ENCODE results near the gene C10orf95.

DNA sequence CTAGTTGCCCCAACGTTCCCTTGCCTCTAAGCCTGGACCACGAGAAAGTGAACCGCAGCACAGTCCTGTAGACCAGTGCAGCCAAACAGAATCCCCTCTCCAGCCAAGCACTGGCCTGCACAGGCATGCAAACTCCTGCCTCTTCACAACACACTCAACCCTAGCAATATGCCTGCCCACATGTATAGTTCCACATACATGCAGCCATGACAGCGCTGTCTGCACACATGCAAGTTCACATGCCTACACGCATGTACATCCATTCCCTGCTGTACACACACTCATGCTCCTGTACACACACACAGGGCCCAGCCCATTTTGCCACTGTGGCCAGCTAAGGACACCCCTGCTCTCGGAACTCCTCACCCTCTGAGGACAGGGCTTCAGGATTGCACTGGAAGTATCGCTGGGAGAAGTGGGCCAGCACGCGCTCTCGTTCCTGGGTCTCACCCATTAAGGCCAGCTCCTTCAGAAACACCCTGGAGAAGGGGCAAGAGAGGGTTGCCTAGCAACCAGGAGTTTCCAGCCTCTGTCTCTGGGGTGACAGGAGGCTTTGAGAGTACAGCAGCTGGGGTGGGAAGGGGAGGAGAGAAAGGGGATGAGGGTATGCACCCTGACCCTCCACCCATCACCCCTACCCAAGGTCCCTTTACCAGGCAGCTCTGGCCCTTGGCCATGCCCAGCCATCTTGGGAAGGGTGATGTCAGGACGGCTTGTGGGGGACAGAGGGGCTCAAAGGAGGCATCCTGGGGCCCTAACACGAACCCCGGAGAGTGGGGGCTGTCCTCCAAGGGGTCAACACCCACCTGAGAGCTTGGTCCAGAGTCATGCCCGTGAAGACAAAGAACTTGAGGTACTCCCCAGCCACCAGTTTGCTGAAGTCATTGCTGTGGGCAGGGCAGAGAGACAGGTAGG, 39.7 kb downstream of the C10orf95 start:
- TF ChIP-seq, protein P1, sequence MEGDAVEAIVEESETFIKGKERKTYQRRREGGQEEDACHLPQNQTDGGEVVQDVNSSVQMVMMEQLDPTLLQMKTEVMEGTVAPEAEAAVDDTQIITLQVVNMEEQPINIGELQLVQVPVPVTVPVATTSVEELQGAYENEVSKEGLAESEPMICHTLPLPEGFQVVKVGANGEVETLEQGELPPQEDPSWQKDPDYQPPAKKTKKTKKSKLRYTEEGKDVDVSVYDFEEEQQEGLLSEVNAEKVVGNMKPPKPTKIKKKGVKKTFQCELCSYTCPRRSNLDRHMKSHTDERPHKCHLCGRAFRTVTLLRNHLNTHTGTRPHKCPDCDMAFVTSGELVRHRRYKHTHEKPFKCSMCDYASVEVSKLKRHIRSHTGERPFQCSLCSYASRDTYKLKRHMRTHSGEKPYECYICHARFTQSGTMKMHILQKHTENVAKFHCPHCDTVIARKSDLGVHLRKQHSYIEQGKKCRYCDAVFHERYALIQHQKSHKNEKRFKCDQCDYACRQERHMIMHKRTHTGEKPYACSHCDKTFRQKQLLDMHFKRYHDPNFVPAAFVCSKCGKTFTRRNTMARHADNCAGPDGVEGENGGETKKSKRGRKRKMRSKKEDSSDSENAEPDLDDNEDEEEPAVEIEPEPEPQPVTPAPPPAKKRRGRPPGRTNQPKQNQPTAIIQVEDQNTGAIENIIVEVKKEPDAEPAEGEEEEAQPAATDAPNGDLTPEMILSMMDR (IDR thresholded peaks at IDR 0.05), result no peak
- TF ChIP-seq POLR2A (IDR thresholded peaks at IDR 0.05) (no peak), POLR2AphosphoS5 (IDR thresholded peaks at IDR 0.05) (no peak), EP300 (IDR thresholded peaks at IDR 0.05) (no peak)

Measured in sigmoid colon (tissue), 4 donors.